Keratinocyte (primary cell): ENCODE data around the gene OR1M1. TPM values are rescaled to one million over a fixed set of nuclear protein-coding genes. Genes with fewer than 3 reads are reported as not detected.

Experiments
- DNase-seq: peaks from one replicate; pipeline ENCODE4 v3.0.0-alpha.2; 2011; ENCODE audit warnings: low read depth, missing footprints, low spot score
- FAIRE-seq: peaks from 2 replicates; lab custom pipeline; 2011; peaks lifted over from hg19 to GRCh38; lab: Jason Lieb, UNC
- H2AFZ ChIP-seq: 2 replicates; pipeline ENCODE4 v1.6.0; 2012; ENCODE audit warnings: low read length, control low read depth, inconsistent platforms; ENCODE audit not compliant: control insufficient read depth
- H3K27ac ChIP-seq: 2 replicates; pipeline ENCODE4 v1.5.1; 2011; ENCODE audit warnings: low read length; ENCODE audit not compliant: control insufficient read depth, insufficient read depth
- H3K27me3 ChIP-seq: 3 replicates; pipeline ENCODE4 v1.6.0; 2011; ENCODE audit warnings: low read length; ENCODE audit not compliant: control insufficient read depth, insufficient read depth; ENCODE audit errors: extremely low read depth
- H3K36me3 ChIP-seq, 2 experiments: 2 replicates in 1 of 2; 3 replicates in 1 of 2; pipeline ENCODE4 v1.5.1; 2011; ENCODE audit warnings: low read length in 2 of 2, mild to moderate bottlenecking in 1 of 2; ENCODE audit not compliant: control insufficient read depth in 2 of 2, insufficient read depth in 2 of 2; ENCODE audit errors: extremely low read depth in 1 of 2
- H3K4me1 ChIP-seq: 3 replicates; pipeline ENCODE4 v1.5.1; 2011; ENCODE audit warnings: low read length; ENCODE audit not compliant: control insufficient read depth, insufficient read depth; ENCODE audit errors: extremely low read depth
- H3K4me2 ChIP-seq: 3 replicates; pipeline ENCODE4 v1.6.0; 2011; ENCODE audit warnings: low read depth, low read length; ENCODE audit not compliant: control insufficient read depth, insufficient read depth; ENCODE audit errors: extremely low read depth
- H3K4me3 ChIP-seq, 3 experiments: fragments of 200-600 bp in 1 of 3; sonication (generic) in 1 of 3; 2 replicates in 2 of 3; 3 replicates in 1 of 3; pipeline ENCODE4 v1.5.1; 2011 to 2016; ENCODE audit warnings: low read length in 3 of 3, mild to moderate bottlenecking in 3 of 3, control low read depth in 2 of 3, inconsistent platforms in 1 of 3, low read depth in 1 of 3, mixed read lengths in 1 of 3, mixed run types in 1 of 3, moderate library complexity in 1 of 3; ENCODE audit not compliant: control insufficient read depth in 2 of 3, insufficient read depth in 2 of 3; ENCODE audit errors: extremely low read depth in 1 of 3
- H3K79me2 ChIP-seq: 2 replicates; pipeline ENCODE4 v1.6.0; 2012; ENCODE audit warnings: low read length; ENCODE audit not compliant: control insufficient read depth, insufficient read depth
- H3K9ac ChIP-seq: 3 replicates; pipeline ENCODE4 v1.6.0; 2011; ENCODE audit warnings: low read length; ENCODE audit not compliant: control insufficient read depth, insufficient read depth; ENCODE audit errors: extremely low read depth
- H3K9me1 ChIP-seq: 3 replicates; pipeline ENCODE4 v1.6.0; 2011; ENCODE audit warnings: low read length; ENCODE audit not compliant: control insufficient read depth, insufficient read depth; ENCODE audit errors: extremely low read depth
- H3K9me3 ChIP-seq: 2 replicates; pipeline ENCODE4 v1.5.1; 2012; ENCODE audit warnings: low read depth, low read length; ENCODE audit not compliant: control insufficient read depth
- H4K20me1 ChIP-seq: 3 replicates; pipeline ENCODE4 v1.6.0; 2011; ENCODE audit warnings: low read length; ENCODE audit not compliant: control insufficient read depth, insufficient read depth; ENCODE audit errors: extremely low read depth
- EZH2 ChIP-seq: IDR thresholded peaks from one replicate; pipeline ENCODE4 v1.6.1; 2012; ENCODE audit warnings: inconsistent platforms, mild to moderate bottlenecking, low read length, moderate library complexity
- dilution Hi-C: fragments of 300-500 bp; cut with MboI; formaldehyde crosslinking; loops from one replicate; pipeline ENCODE4 v1.7.0; 2020; ENCODE audit warnings: low sequenced_read_pairs; ENCODE audit not compliant: extremely low pct_ligation_motif_present
- polyA plus RNA-seq, 5 experiments: library from polyadenylated mRNA; depleted of rRNA in 3 of 5; stranded (reverse) in 3 of 5; stranded (forward) in 1 of 5; unstranded in 1 of 5; fragments of >200 nt; gene quantifications; 1 replicate in 1 of 5; 2 replicates in 3 of 5; 3 replicates in 1 of 5; pipeline versions ENCODE4 v1.2.1 to v1.2.3, GENCODE V29; 2011 to 2012; ENCODE audit warnings: missing spikeins in 2 of 5, low read depth in 1 of 5, low replicate concordance in 1 of 5
- TF ChIP-seq, protein P1 (sequence below), 3 experiments: IDR thresholded peaks in 1 of 3; conservative IDR thresholded peaks in 1 of 3; optimal IDR thresholded peaks in 1 of 3; 2 replicates in 2 of 3; 3 replicates in 1 of 3; pipeline versions ENCODE3 to v1.5.1; 2011; ENCODE audit warnings: low read length in 3 of 3, mild to moderate bottlenecking in 3 of 3, moderate library complexity in 2 of 3, control low read depth in 1 of 3, inconsistent platforms in 1 of 3; ENCODE audit not compliant: insufficient read depth in 2 of 3; ENCODE audit errors: extremely low read depth in 1 of 3

Gene OR1M1
- polyA plus RNA-seq, 1 donor (not counting 4 experiments of a cell fraction or from before 2014, with no cell fraction given), result not detected

DNA sequence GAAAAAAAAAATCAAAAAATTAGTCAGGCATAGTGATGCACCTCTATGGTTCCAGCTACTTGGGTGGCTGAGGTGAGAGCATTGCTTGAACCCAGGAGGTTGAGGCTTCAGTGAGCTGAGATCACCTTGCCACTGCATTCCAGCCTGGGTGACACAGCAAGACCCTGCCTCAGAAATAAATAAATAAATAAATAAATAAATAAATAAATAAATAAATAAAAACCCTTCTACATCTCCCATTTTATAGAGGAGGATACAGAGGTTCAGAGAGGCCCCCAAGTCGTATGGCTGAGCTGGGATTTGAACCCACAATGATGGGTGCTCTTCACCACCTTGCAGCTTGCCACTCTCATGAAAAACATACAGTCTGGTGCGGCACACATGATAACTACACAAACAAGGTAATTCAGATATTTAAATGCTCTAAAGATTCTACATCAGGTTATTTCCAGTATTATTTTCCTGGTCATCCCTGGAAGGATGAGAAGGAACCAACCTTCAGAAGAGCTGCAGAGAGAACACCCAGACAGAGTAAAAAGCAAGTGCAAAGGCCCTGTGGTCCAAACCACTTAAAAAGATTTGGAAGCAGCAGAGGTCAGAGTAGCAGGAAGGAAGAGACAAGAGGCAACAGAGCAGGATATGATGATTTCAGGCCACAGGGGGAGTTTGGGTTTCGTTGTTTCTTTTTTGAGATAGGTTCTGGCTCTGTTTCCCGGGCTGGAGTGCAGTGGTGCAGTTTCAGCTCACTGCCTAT is 29.2 kb upstream of the OR1M1 start:
- H3K27me3 ChIP-seq, result no peaks in the 10 kb centered on the region
- H4K20me1 ChIP-seq, result no peaks in the 10 kb centered on the region
- dilution Hi-C loops, result no loop called here
- H3K9me3 ChIP-seq, result no peaks in the 10 kb centered on the region
- H2AFZ ChIP-seq, result no peak overlapping the region
- H3K9me1 ChIP-seq, result no peaks in the 10 kb centered on the region
- no peak overlapping the region for H3K4me3 ChIP-seq
- no peaks in the 10 kb centered on the region for H3K79me2 ChIP-seq
- no peak for DNase-seq
- H3K36me3 ChIP-seq, result no peaks in the 10 kb centered on the region
- no peak overlapping the region for H3K4me2 ChIP-seq
- no peak overlapping the region for H3K27ac ChIP-seq
- TF ChIP-seq EZH2, result no peak
- no peak overlapping the region for H3K9ac ChIP-seq
- no peak for FAIRE-seq
- peaks cover 15% of the 10 kb centered on the region for H3K4me1 ChIP-seq

DNA sequence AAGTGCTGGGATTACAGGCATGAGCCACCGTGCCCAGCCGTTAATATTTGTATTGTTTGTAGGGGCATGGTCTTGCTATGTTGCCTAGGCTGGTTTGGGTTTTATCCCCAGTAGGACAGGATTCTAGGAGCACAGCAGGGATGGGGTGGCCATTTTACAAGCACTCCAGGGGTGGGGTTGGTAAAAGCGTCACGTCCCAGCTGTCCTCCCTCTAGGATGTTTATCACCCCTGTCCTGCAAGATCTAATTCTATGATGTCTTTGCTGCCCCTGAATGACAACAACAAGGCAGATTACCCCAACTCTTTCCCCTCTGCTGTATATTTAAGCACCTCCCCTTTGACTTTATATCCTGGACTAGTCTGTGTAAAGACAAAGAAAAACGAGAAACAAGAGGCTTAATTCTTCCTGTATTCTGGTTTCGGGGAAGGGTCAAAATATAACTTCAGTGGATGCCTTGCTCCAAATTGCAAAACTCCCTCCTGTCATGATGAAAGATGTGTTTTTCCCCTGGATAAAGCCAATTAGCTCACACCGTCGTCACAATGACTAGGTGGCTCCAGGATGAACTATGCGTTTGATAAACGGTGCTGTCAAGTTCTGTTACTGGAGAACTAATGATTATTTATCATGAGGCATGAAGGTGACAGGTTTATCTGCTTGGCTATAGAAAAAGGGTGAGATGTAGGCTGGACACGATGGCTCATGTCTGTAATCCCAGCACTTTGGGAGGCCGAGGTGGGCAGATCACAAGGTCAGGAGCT is 27.8 kb upstream of the OR1M1 start:
- H3K36me3 ChIP-seq, result no peaks in the 10 kb centered on the region
- H3K9me1 ChIP-seq, result no peaks in the 10 kb centered on the region
- H3K4me2 ChIP-seq, result no peak overlapping the region
- no peaks in the 10 kb centered on the region for H4K20me1 ChIP-seq
- no peaks in the 10 kb centered on the region for H3K9me3 ChIP-seq
- no peak overlapping the region for H3K4me3 ChIP-seq
- H3K4me1 ChIP-seq, result peaks cover 15% of the 10 kb centered on the region
- FAIRE-seq, result no peak
- H3K79me2 ChIP-seq, result no peaks in the 10 kb centered on the region
- TF ChIP-seq EZH2, result no peak
- TF ChIP-seq, protein P1, sequence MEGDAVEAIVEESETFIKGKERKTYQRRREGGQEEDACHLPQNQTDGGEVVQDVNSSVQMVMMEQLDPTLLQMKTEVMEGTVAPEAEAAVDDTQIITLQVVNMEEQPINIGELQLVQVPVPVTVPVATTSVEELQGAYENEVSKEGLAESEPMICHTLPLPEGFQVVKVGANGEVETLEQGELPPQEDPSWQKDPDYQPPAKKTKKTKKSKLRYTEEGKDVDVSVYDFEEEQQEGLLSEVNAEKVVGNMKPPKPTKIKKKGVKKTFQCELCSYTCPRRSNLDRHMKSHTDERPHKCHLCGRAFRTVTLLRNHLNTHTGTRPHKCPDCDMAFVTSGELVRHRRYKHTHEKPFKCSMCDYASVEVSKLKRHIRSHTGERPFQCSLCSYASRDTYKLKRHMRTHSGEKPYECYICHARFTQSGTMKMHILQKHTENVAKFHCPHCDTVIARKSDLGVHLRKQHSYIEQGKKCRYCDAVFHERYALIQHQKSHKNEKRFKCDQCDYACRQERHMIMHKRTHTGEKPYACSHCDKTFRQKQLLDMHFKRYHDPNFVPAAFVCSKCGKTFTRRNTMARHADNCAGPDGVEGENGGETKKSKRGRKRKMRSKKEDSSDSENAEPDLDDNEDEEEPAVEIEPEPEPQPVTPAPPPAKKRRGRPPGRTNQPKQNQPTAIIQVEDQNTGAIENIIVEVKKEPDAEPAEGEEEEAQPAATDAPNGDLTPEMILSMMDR (optimal IDR thresholded peaks at IDR 0.05 in 1 of 3, IDR thresholded peaks at IDR 0.05 in 1 of 3, conservative IDR thresholded peaks at IDR 0.05 in 1 of 3; ENCODE audit: extremely low read depth in 1 of 3, insufficient read depth in 2 of 3, low read length in 3 of 3), result no peak
- no peak overlapping the region for H2AFZ ChIP-seq
- DNase-seq, result no peak
- H3K27ac ChIP-seq, result no peak overlapping the region
- H3K9ac ChIP-seq, result no peak overlapping the region
- dilution Hi-C loops, result no loop called here
- no peaks in the 10 kb centered on the region for H3K27me3 ChIP-seq
